ENCODE measurements around the gene CDH4. TPM values are rescaled to one million over a fixed set of nuclear protein-coding genes. Genes with fewer than 3 reads are reported as not detected.

Gene CDH4
- total RNA-seq, 2 donors from 2014 or later, result not detected

GRCh38 chr20:61934716-61935530 is 682.9 kb downstream of the CDH4 start:
- Histone ChIP-seq H3K36me3 (no peaks in the 10 kb centered on the region), H3K4me3 (no peak overlapping the region), H3K4me1 (ENCODE audit: control insufficient read depth in 1 of 2, low read depth in 2 of 2) (no peaks in the 10 kb centered on the region), H3K27me3 (replicated peaks; ENCODE audit: insufficient read depth) (no peaks in the 10 kb centered on the region), H3K9me3 (no peaks in the 10 kb centered on the region), H3K27ac (no peak overlapping the region)
- no peak for ATAC-seq (ENCODE audit: insufficient number of reproducible peaks, low FRiP score, low read depth)
- TF ChIP-seq CTCF (IDR thresholded peaks at IDR 0.05), result no peak
- no peak for DNase-seq (ENCODE audit: low spot score)

GRCh38 chr20:61935926-61936700 is 684.1 kb downstream of the CDH4 start:
- Histone ChIP-seq H3K27me3 (replicated peaks; ENCODE audit: insufficient read depth) (no peaks in the 10 kb centered on the region), H3K36me3 (no peaks in the 10 kb centered on the region), H3K4me3 (no peak overlapping the region), H3K4me1 (ENCODE audit: control insufficient read depth in 1 of 2, low read depth in 2 of 2) (no peaks in the 10 kb centered on the region), H3K9me3 (no peaks in the 10 kb centered on the region), H3K27ac (no peak overlapping the region)
- DNase-seq (ENCODE audit: low spot score) (no peak), ATAC-seq (ENCODE audit: insufficient number of reproducible peaks, low FRiP score, low read depth) (no peak)
- TF ChIP-seq CTCF (IDR thresholded peaks at IDR 0.05), result no peak

GRCh38 chr20:61936701-61937131 is 684.7 kb downstream of the CDH4 start:
- Histone ChIP-seq H3K36me3 (no peaks in the 10 kb centered on the region), H3K4me1 (ENCODE audit: control insufficient read depth in 1 of 2, low read depth in 2 of 2) (no peaks in the 10 kb centered on the region), H3K9me3 (no peaks in the 10 kb centered on the region), H3K4me3 (no peak overlapping the region), H3K27ac (no peak overlapping the region), H3K27me3 (replicated peaks; ENCODE audit: insufficient read depth) (no peaks in the 10 kb centered on the region)
- DNase-seq (ENCODE audit: low spot score) (no peak), ATAC-seq (ENCODE audit: insufficient number of reproducible peaks, low FRiP score, low read depth) (no peak)
- TF ChIP-seq CTCF (IDR thresholded peaks at IDR 0.05), result no peak

GRCh38 chr20:61937146-61937962 is 685.3 kb downstream of the CDH4 start:
- Histone ChIP-seq H3K4me1 (ENCODE audit: control insufficient read depth in 1 of 2, low read depth in 2 of 2) (no peaks in the 10 kb centered on the region), H3K9me3 (no peaks in the 10 kb centered on the region), H3K4me3 (no peak overlapping the region), H3K27me3 (replicated peaks; ENCODE audit: insufficient read depth) (no peaks in the 10 kb centered on the region), H3K27ac (no peak overlapping the region), H3K36me3 (no peaks in the 10 kb centered on the region)
- TF ChIP-seq CTCF (IDR thresholded peaks at IDR 0.05), result no peak
- no peak for DNase-seq (ENCODE audit: low spot score)
- no peak for ATAC-seq (ENCODE audit: insufficient number of reproducible peaks, low FRiP score, low read depth)
